B cell (primary cell): ENCODE measurements around the gene S1PR2.

Experiments
- EZH2 ChIP-seq: IDR thresholded peaks from 2 replicates; pipeline ENCODE4 v1.6.1; 2012; ENCODE audit warnings: borderline replicate concordance, low read depth, mild to moderate bottlenecking, moderate library complexity, low read length; ENCODE audit not compliant: insufficient read depth, poor library complexity, severe bottlenecking
- TF ChIP-seq, protein P1 (sequence below): fragments of 200-600 bp; IDR thresholded peaks from one replicate; pipeline ENCODE4 v1.8.0; 2022; ENCODE audit warnings: antibody characterized with exemption, mild to moderate bottlenecking

DNA sequence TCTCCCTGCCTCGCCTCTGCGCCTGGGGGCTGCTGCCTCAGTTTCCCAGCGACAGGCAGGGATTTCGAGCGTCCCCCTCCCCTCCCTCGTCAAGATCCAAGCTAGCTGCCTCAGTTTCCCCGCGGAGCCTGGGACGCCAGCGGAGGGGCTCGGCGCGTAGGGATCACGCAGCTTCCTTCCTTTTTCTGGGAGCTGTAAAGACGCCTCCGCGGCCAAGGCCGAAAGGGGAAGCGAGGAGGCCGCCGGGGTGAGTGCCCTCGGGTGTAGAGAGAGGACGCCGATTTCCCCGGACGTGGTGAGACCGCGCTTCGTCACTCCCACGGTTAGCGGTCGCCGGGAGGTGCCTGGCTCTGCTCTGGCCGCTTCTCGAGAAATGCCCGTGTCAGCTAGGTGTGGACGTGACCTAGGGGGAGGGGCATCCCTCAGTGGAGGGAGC, 39.1 kb upstream of the S1PR2 start:
- TF ChIP-seq, protein P1, sequence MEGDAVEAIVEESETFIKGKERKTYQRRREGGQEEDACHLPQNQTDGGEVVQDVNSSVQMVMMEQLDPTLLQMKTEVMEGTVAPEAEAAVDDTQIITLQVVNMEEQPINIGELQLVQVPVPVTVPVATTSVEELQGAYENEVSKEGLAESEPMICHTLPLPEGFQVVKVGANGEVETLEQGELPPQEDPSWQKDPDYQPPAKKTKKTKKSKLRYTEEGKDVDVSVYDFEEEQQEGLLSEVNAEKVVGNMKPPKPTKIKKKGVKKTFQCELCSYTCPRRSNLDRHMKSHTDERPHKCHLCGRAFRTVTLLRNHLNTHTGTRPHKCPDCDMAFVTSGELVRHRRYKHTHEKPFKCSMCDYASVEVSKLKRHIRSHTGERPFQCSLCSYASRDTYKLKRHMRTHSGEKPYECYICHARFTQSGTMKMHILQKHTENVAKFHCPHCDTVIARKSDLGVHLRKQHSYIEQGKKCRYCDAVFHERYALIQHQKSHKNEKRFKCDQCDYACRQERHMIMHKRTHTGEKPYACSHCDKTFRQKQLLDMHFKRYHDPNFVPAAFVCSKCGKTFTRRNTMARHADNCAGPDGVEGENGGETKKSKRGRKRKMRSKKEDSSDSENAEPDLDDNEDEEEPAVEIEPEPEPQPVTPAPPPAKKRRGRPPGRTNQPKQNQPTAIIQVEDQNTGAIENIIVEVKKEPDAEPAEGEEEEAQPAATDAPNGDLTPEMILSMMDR, result no peak
- no peak for TF ChIP-seq EZH2
